ENCODE measurements around the gene TCEAL5.
"Not testable (repeated sequence)": the region's sequence is repeated elsewhere in the genome, so short reads cannot be mapped to it uniquely, and the experiment has no call there.

The TCEAL5 gene

GRCh38 chrX:103248553-103248952, 28.0 kb downstream of the TCEAL5 start:
- no peaks in the 10 kb centered on the region for H4K20me1 ChIP-seq (ENCODE audit: insufficient read depth, low read length)
- H3K9ac ChIP-seq (ENCODE audit: low read length): no peak overlapping the region
- H3F3A ChIP-seq (ENCODE audit: insufficient read depth, low read length): no peaks in the 10 kb centered on the region
- no peak overlapping the region for H3K4me3 ChIP-seq (ENCODE audit: low read length)
- no peaks in the 10 kb centered on the region for H3K9me2 ChIP-seq (replicated peaks; ENCODE audit: insufficient read depth, low read length)
- no peak for DNase-seq
- no peaks in the 10 kb centered on the region for H3K4me1 ChIP-seq (ENCODE audit: low read length)
- no peaks in the 10 kb centered on the region for H3K9me3 ChIP-seq (replicated peaks; ENCODE audit: insufficient read depth, low read length)
- H3K36me3 ChIP-seq (replicated peaks; ENCODE audit: insufficient read depth, low read length): no peaks in the 10 kb centered on the region
- no peaks in the 10 kb centered on the region for H3K79me2 ChIP-seq (ENCODE audit: low read length)
- TF ChIP-seq, protein P1, sequence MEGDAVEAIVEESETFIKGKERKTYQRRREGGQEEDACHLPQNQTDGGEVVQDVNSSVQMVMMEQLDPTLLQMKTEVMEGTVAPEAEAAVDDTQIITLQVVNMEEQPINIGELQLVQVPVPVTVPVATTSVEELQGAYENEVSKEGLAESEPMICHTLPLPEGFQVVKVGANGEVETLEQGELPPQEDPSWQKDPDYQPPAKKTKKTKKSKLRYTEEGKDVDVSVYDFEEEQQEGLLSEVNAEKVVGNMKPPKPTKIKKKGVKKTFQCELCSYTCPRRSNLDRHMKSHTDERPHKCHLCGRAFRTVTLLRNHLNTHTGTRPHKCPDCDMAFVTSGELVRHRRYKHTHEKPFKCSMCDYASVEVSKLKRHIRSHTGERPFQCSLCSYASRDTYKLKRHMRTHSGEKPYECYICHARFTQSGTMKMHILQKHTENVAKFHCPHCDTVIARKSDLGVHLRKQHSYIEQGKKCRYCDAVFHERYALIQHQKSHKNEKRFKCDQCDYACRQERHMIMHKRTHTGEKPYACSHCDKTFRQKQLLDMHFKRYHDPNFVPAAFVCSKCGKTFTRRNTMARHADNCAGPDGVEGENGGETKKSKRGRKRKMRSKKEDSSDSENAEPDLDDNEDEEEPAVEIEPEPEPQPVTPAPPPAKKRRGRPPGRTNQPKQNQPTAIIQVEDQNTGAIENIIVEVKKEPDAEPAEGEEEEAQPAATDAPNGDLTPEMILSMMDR (IDR thresholded peaks at IDR 0.05; ENCODE audit: low read length): peak; percentile 44
- TF ChIP-seq EZH2 (optimal IDR thresholded peaks at IDR 0.05; ENCODE audit: low read depth, low read length): no peak
- H3K27ac ChIP-seq (ENCODE audit: low read length): no peak overlapping the region
- H2AFZ ChIP-seq (ENCODE audit: low read length): no peak overlapping the region
- H3K27me3 ChIP-seq (replicated peaks; ENCODE audit: insufficient read depth, low read length): no peaks in the 10 kb centered on the region
- no peak overlapping the region for H3K4me2 ChIP-seq (ENCODE audit: low read depth, low read length)

- H3K79me2 ChIP-seq (ENCODE audit: low read length): no peaks in the 10 kb centered on the region
- H4K20me1 ChIP-seq (ENCODE audit: insufficient read depth, low read length): no peaks in the 10 kb centered on the region
- H3K4me3 ChIP-seq (ENCODE audit: low read length): no peak overlapping the region
- no peaks in the 10 kb centered on the region for H3K4me1 ChIP-seq (ENCODE audit: low read length)
- no peaks in the 10 kb centered on the region for H3K9me2 ChIP-seq (replicated peaks; ENCODE audit: insufficient read depth, low read length)
- TF ChIP-seq, protein P1 (IDR thresholded peaks at IDR 0.05; ENCODE audit: low read length): no peak
- TF ChIP-seq EZH2 (optimal IDR thresholded peaks at IDR 0.05; ENCODE audit: low read depth, low read length): no peak
- TF ChIP-seq EZH2phosphoT487 (IDR thresholded peaks at IDR 0.05; ENCODE audit: low read length): no peak
- no peaks in the 10 kb centered on the region for H3F3A ChIP-seq (ENCODE audit: insufficient read depth, low read length)
- no peak overlapping the region for H3K27ac ChIP-seq (ENCODE audit: low read length)
- no peak for DNase-seq
- no peak overlapping the region for H3K9ac ChIP-seq (ENCODE audit: low read length)
- H3K36me3 ChIP-seq (replicated peaks; ENCODE audit: insufficient read depth, low read length): no peaks in the 10 kb centered on the region
- H2AFZ ChIP-seq (ENCODE audit: low read length): no peak overlapping the region
- no peak overlapping the region for H3K4me2 ChIP-seq (ENCODE audit: low read depth, low read length)
- no peaks in the 10 kb centered on the region for H3K9me3 ChIP-seq (replicated peaks; ENCODE audit: insufficient read depth, low read length)
- H3K27me3 ChIP-seq (replicated peaks; ENCODE audit: insufficient read depth, low read length): no peaks in the 10 kb centered on the region
Observed at GRCh38 chrX:103240155-103240554, 36.4 kb downstream of the TCEAL5 start.

- Histone ChIP-seq H3K27me3 (replicated peaks; ENCODE audit: insufficient read depth, low read length) (no peaks in the 10 kb centered on the region), H3K9ac (ENCODE audit: low read length) (no peak overlapping the region)
Observed at GRCh38 chrX:103236296-103236695, 40.3 kb downstream of the TCEAL5 start.

DNA sequence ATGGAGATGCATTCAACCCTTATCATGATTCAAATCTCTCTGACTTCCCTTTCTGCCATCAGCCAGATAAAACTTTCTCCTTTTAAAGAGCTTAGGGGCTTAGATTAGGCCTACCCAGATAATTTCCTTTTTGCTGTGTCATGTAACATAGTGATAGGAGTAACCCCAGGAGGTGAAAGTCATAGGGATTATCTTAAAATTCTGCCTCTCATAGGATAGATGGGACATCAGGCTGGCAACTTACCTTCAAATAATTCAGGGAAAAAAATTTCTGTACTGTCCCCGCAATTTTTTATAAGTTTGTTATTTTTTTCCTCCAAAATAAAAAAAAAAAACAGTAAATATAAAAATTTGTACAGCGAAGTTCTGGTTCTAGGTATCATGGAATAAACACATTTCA, 40.9 kb downstream of the TCEAL5 start:
- not testable (repeated sequence) for H3K4me2 ChIP-seq (ENCODE audit: low read depth, low read length); H3K79me2 ChIP-seq (ENCODE audit: low read length); DNase-seq; H3F3A ChIP-seq (ENCODE audit: insufficient read depth, low read length); H3K9me3 ChIP-seq (replicated peaks; ENCODE audit: insufficient read depth, low read length); H3K27ac ChIP-seq (ENCODE audit: low read length); H3K9me2 ChIP-seq (replicated peaks; ENCODE audit: insufficient read depth, low read length); H4K20me1 ChIP-seq (ENCODE audit: insufficient read depth, low read length); H3K36me3 ChIP-seq (replicated peaks; ENCODE audit: insufficient read depth, low read length); H3K9ac ChIP-seq (ENCODE audit: low read length); H3K4me1 ChIP-seq (ENCODE audit: low read length); H3K27me3 ChIP-seq (replicated peaks; ENCODE audit: insufficient read depth, low read length); H3K4me3 ChIP-seq (ENCODE audit: low read length); H2AFZ ChIP-seq (ENCODE audit: low read length)

More at GRCh38 chrX:103236296-103236695, 40.3 kb downstream of the TCEAL5 start:
- H4K20me1 ChIP-seq (ENCODE audit: insufficient read depth, low read length): no peaks in the 10 kb centered on the region
- no peak overlapping the region for H3K27ac ChIP-seq (ENCODE audit: low read length)
- no peaks in the 10 kb centered on the region for H3K79me2 ChIP-seq (ENCODE audit: low read length)
- TF ChIP-seq EZH2phosphoT487 (IDR thresholded peaks at IDR 0.05; ENCODE audit: low read length) (no peak), EZH2 (optimal IDR thresholded peaks at IDR 0.05; ENCODE audit: low read depth, low read length) (no peak)
- TF ChIP-seq, protein P1 (IDR thresholded peaks at IDR 0.05; ENCODE audit: low read length): no peak
- no peak overlapping the region for H3K4me3 ChIP-seq (ENCODE audit: low read length)
- H3K9me2 ChIP-seq (replicated peaks; ENCODE audit: insufficient read depth, low read length): no peaks in the 10 kb centered on the region
- H2AFZ ChIP-seq (ENCODE audit: low read length): no peak overlapping the region
- DNase-seq: no peak
- H3K4me1 ChIP-seq (ENCODE audit: low read length): no peaks in the 10 kb centered on the region
- no peaks in the 10 kb centered on the region for H3K9me3 ChIP-seq (replicated peaks; ENCODE audit: insufficient read depth, low read length)
- no peaks in the 10 kb centered on the region for H3F3A ChIP-seq (ENCODE audit: insufficient read depth, low read length)
- no peak overlapping the region for H3K4me2 ChIP-seq (ENCODE audit: low read depth, low read length)
- no peaks in the 10 kb centered on the region for H3K36me3 ChIP-seq (replicated peaks; ENCODE audit: insufficient read depth, low read length)
